H1 (cell line): ENCODE data around the gene HNF1B.

ENCODE experiments used
- EP300 ChIP-seq, 2 experiments: IDR thresholded peaks; 1 replicate in 1 of 2; 2 replicates in 1 of 2; pipeline ENCODE4 v1.6.1; 2011 to 2012; ENCODE audit warnings: low read depth in 2 of 2, low read length in 2 of 2, mild to moderate bottlenecking in 2 of 2, borderline replicate concordance in 1 of 2, inconsistent platforms in 1 of 2, moderate library complexity in 1 of 2
- EZH2 ChIP-seq: fragments of 200-600 bp; sonication (generic); IDR thresholded peaks from 2 replicates; pipeline ENCODE4 v1.7.1; 2012; ENCODE audit warnings: low read depth, mild to moderate bottlenecking, moderate library complexity, low read length, inconsistent platforms; ENCODE audit not compliant: severe bottlenecking
- FOSL1 ChIP-seq: IDR thresholded peaks from 2 replicates; pipeline ENCODE4 v1.6.1; 2011; ENCODE audit warnings: mild to moderate bottlenecking, low read depth, low read length, moderate library complexity; ENCODE audit not compliant: insufficient read depth
- GABPA ChIP-seq: IDR thresholded peaks from 2 replicates; pipeline ENCODE4 v1.6.1; 2011; ENCODE audit warnings: mild to moderate bottlenecking, low read length, moderate library complexity, borderline replicate concordance; ENCODE audit not compliant: insufficient read depth
- JUND ChIP-seq: IDR thresholded peaks from 2 replicates; pipeline ENCODE4 v1.6.1; 2011; ENCODE audit warnings: mild to moderate bottlenecking, improper control_type of control experiment, low read length
- MAFK ChIP-seq: IDR thresholded peaks from 2 replicates; pipeline ENCODE4 v1.6.1; 2012; ENCODE audit warnings: low read depth, mild to moderate bottlenecking, improper control_type of control experiment, low read length
- NRF1 ChIP-seq: IDR thresholded peaks from 2 replicates; pipeline ENCODE4 v1.6.1; 2011; ENCODE audit warnings: mild to moderate bottlenecking, low read depth, low read length, improper control_type of control experiment
- POLR2A ChIP-seq, 2 experiments: IDR thresholded peaks; 1 replicate in 1 of 2; 2 replicates in 1 of 2; pipeline ENCODE4 v1.6.1; 2011; ENCODE audit warnings: low read depth in 2 of 2, low read length in 2 of 2, mild to moderate bottlenecking in 2 of 2; ENCODE audit errors: control extremely low read depth in 1 of 2
- RAD21 ChIP-seq, 2 experiments: IDR thresholded peaks in 1 of 2; conservative IDR thresholded peaks in 1 of 2; 2 replicates each; pipeline ENCODE4 v1.6.1; 2011; ENCODE audit warnings: low read depth in 2 of 2, low read length in 2 of 2, improper control_type of control experiment in 1 of 2, inconsistent platforms in 1 of 2, mild to moderate bottlenecking in 1 of 2, moderate library complexity in 1 of 2
- RXRA ChIP-seq: IDR thresholded peaks from 2 replicates; pipeline ENCODE4 v1.6.1; 2011; ENCODE audit warnings: low read depth, mild to moderate bottlenecking, low read length, moderate library complexity; ENCODE audit not compliant: insufficient read depth
- TAF1 ChIP-seq: IDR thresholded peaks from 2 replicates; pipeline ENCODE4 v1.6.1; 2011; ENCODE audit warnings: mild to moderate bottlenecking, low read depth, low read length
- YY1 ChIP-seq: IDR thresholded peaks from 2 replicates; pipeline ENCODE4 v1.6.1; 2011; ENCODE audit warnings: low read depth, mild to moderate bottlenecking, low read length
- TF ChIP-seq, protein P1 (sequence below), 3 experiments: IDR thresholded peaks; 1 replicate in 2 of 3; 2 replicates in 1 of 3; pipeline versions ENCODE4 v1.5.1 to v1.6.1; 2011; ENCODE audit warnings: low read length in 3 of 3, mild to moderate bottlenecking in 3 of 3, inconsistent platforms in 2 of 3, low read depth in 1 of 3, moderate library complexity in 1 of 3; ENCODE audit not compliant: insufficient read depth in 1 of 3; ENCODE audit errors: control extremely low read depth in 1 of 3

- TF ChIP-seq TAF1: no peak
- TF ChIP-seq, protein P1, sequence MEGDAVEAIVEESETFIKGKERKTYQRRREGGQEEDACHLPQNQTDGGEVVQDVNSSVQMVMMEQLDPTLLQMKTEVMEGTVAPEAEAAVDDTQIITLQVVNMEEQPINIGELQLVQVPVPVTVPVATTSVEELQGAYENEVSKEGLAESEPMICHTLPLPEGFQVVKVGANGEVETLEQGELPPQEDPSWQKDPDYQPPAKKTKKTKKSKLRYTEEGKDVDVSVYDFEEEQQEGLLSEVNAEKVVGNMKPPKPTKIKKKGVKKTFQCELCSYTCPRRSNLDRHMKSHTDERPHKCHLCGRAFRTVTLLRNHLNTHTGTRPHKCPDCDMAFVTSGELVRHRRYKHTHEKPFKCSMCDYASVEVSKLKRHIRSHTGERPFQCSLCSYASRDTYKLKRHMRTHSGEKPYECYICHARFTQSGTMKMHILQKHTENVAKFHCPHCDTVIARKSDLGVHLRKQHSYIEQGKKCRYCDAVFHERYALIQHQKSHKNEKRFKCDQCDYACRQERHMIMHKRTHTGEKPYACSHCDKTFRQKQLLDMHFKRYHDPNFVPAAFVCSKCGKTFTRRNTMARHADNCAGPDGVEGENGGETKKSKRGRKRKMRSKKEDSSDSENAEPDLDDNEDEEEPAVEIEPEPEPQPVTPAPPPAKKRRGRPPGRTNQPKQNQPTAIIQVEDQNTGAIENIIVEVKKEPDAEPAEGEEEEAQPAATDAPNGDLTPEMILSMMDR (IDR thresholded peaks at IDR 0.05; ENCODE audit: control extremely low read depth in 1 of 3, insufficient read depth in 1 of 3, low read depth in 1 of 3, low read length in 3 of 3): no peak
- TF ChIP-seq FOSL1: no peak
- TF ChIP-seq JUND: no peak
- TF ChIP-seq POLR2A (IDR thresholded peaks at IDR 0.05; ENCODE audit: control extremely low read depth in 1 of 2, low read depth in 2 of 2, low read length in 2 of 2): no peak
- TF ChIP-seq EP300 (IDR thresholded peaks at IDR 0.05; ENCODE audit: borderline replicate concordance in 1 of 2, low read depth in 2 of 2, low read length in 2 of 2): no peak
- TF ChIP-seq YY1: no peak
- TF ChIP-seq MAFK: no peak
- no peak for TF ChIP-seq NRF1
- TF ChIP-seq RAD21 (IDR thresholded peaks at IDR 0.05 in 1 of 2, conservative IDR thresholded peaks at IDR 0.05 in 1 of 2; ENCODE audit: low read depth in 2 of 2, low read length in 2 of 2): no peak
- no peak for TF ChIP-seq EZH2
- no peak for TF ChIP-seq RXRA
- TF ChIP-seq GABPA: no peak
These were observed 87.7 kb downstream of the HNF1B start for GRCh38 chr17:37657202-37657601.
